HG02678 (cell line): ENCODE measurements around the gene XXYLT1.
"Not testable (repeated sequence)": the region's sequence is repeated elsewhere in the genome, so short reads cannot be mapped to it uniquely, and the experiment has no call there.

Source experiments
- ATAC-seq: cut with Tn5 transposase; IDR thresholded peaks from one replicate; pipeline ENCODE4 v1.9.1; 2021; ENCODE audit warnings: mild to moderate bottlenecking, moderate library complexity; ENCODE audit not compliant: unreplicated experiment

Gene XXYLT1, protein sequence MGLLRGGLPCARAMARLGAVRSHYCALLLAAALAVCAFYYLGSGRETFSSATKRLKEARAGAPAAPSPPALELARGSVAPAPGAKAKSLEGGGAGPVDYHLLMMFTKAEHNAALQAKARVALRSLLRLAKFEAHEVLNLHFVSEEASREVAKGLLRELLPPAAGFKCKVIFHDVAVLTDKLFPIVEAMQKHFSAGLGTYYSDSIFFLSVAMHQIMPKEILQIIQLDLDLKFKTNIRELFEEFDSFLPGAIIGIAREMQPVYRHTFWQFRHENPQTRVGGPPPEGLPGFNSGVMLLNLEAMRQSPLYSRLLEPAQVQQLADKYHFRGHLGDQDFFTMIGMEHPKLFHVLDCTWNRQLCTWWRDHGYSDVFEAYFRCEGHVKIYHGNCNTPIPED

DNA sequence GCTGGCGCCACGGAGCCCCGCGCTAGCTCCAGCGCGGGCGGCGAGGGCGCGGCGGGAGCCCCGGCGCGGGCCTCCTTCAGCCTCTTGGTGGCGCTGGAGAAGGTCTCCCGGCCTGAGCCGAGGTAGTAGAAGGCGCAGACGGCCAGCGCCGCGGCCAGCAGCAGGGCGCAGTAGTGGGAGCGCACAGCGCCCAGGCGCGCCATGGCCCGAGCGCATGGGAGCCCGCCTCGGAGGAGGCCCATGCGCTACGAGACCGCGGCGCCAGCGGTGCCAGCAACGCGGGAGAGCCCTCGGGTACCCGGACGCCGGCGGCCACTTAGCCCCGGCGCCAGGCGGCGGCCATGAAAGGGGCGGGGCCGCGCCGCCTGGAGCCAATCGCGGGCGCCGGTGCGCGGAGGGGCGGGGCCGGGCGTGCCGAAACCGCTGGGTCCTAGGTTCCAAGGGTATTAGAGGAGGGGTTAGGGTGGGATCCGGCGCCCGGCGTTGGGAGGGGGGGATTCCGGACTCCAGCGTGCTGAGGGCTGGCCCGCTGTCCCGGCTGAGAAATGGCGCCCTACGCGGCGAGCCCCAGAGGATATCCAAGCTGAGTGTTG is at the start of gene XXYLT1:
XXYLT1 (minus strand) TSS at position 343 of the 593 bp plus-strand sequence; CDS start at position 242, 101 bp downstream.
- ATAC-seq: peak; percentile 86

DNA sequence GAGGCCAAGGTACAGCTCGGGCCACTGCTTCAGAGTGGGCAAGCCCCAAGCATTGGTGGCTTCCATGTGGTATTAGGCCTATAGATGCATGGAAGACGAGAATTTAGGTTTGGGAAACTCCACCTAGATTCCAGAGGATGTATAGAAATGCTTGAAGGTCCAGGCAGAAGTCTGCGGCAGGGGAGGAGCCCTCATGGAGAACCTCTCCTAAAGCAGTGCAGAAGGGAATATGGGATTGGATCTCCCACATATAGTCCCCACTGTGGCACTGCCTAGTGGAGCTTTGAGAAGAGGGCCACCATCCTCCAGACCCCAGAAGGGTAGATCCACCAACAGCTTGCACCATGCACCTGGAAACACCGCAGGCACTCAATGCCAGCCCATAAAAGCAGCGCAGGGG is 48.1 kb upstream of the XXYLT1 start:
- no peak for ATAC-seq

DNA sequence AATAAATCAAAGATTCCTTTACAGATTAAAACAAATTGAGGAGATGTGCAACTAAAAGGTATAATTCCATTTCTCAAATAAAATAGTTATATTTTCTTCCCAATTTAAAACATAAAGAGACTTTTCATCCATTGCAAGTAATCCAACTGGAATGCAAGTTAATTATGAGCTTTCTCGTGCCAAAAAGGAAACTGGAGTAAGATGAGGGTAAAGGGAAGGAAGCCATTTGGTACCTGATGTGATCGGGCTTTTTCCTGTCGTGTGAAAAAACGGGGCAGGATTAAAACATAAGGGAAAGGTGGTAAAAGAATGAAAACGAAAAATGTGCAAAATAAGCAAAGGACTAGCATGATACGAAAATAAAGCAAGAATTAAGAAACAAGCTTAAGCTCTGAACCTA is 41.8 kb upstream of the XXYLT1 start:
- no peak for ATAC-seq

DNA sequence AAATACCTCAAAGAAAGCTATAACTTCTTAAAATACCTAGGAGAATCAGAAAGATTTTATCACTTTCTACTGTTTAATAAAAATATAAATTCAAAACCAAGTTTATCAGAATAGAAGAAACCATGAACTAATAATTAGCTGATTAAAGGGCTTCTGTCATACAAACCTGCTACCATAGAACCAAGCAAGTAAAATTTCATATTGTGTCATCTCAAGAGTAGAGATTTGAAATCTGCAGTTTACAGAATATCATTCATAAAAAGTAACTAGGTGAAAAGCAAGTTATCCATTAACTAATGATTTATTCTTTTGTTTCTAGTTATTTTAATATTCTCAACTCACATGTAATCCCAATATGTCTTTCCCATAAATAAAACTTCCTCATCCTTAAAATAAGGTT is 36.8 kb upstream of the XXYLT1 start:
- no peak for ATAC-seq

DNA sequence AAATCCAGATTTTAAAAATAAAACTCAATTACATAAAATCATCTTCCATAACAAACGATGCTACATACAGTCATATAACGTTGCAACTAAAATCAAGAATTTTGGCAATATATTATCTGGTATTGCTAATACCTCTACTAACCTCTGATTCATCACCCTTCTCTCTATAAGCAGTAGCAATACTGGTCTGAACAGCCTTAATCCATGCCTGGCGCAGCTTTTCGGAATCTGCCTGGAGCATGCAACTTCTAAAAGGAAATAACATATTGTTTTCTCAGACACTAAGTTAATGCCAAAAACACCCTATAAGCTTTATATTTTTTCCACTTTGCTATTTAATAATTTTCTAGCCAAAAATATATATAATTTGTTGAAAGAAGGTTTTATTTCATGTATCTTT is 35.4 kb upstream of the XXYLT1 start:
- no peak for ATAC-seq

DNA sequence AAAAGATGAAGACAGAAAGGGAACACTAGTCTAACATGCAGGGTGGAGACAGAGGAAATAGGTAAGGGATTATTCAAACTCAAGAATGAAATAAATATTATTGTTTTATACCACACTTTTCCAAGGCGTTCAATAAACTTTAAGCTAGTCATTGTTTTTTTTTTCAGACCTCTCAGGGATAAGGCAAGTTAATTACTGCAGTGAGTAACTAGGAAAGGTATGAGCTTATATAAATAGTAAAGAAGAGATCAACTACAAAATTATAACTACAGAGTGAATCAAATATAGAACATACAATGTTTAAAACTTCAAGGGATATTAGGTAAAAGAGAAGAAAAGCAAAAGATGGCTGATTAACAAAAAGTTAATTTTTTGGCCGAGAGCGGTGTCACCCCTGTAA is 31.5 kb upstream of the XXYLT1 start:
- no peak for ATAC-seq

DNA sequence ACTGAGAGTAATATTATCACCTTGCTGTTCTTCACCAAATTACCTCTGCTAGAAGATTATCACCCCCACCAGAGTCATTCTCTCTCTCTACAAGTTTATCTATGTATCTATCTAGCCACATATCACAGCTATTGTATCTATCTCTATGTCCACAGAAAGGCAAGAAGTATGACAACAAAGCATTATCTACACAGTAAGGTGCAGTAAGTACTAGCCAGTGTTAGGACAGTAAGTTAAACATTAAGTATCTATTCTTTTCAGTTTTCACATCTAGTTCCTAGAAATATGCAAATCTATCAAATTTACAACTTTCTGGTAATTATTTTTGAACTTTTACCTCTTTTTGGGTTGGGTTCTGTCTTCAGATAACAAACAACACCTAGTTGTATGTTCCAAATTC is 26.5 kb upstream of the XXYLT1 start:
- ATAC-seq: peak; percentile 84

DNA sequence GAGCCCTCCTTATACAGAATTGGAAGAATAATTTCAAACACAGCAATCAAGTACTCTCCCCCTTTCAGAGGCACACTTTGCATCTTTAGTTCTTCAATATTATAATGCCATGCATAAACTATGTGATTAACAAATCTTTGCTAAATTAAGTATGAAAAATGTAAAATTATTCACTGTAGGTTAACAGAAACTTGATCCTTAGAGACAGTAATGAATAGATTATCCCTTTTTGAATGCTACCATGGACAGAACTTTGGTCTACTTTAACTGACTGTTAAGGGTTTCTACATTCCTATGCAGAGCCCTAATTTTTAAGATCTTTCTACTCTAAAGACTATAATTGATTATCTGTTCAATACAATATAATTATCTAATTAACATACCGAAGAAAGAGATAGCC is 25.7 kb upstream of the XXYLT1 start:
- no peak for ATAC-seq

DNA sequence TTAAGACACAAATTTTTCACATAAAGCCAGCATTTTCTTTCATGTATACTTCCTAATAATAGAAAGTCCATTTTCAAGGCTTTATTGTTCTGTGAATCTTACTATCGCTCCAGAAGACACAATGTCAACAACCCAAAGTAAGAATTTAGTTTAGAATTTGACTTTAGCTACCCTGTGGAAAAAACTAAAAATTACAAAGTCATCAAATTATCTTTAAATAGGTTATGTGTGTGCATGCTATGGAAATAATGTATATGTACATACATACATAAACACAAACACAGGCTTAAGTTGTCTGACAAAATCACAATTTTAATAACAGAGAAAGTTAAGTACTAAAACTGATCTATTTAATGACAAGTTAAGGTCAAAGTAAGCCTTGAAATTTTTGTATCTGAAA is 20.2 kb upstream of the XXYLT1 start:
- no peak for ATAC-seq

DNA sequence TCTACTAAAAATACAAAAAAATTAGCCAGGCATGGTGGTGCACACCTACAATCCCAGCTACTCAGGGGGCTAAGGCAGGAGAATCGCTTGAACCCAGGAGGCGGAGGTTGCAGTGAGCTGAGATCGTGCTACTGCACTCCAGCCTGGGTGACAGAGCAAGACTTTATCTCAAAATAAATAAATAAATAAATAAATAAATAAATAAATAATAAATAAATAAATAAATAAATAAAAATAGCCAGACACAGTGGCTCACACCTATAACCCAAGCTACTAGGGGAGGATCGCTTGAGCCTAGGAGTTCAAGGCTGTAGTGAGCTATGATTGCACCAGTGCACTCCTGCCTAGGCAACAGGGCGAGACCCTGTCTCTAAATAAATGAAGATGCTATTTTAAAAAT is 19.7 kb upstream of the XXYLT1 start:
- not testable (repeated sequence) for ATAC-seq

DNA sequence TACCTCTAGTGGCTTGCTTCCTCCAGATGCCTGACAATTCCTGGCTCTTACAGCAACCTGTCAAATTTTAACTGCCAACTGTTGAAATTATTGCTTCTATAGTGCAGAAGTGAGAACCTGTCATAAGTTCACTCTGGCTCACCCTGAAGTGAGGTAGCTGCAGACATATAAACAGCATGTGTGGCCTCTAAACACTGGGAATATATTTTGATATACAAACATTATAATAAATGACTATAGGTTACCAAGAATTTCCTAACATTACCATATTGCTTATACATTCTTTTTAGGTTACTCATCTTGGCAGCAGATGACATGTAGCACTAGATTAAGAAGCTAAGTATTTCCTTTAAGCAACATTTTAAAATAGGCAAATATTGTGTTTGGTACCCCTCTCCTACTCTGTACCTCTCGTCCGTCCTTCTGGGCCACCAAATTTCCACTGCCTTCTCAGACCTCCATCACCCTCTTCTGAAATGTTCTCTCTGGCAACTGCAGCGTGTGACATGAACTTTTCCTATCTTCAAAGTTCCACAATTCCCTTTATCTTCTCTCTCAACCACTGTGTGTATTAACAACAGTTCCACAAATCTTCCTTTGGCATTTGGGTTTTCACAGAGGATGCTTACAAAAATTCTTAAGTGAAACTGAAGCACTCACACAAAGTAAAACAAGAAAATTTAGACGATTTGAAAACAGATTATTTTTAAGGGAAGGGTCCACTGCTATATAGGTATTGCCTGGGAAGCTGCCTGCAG is 15.3 kb upstream of the XXYLT1 start:
- ATAC-seq: no peak

DNA sequence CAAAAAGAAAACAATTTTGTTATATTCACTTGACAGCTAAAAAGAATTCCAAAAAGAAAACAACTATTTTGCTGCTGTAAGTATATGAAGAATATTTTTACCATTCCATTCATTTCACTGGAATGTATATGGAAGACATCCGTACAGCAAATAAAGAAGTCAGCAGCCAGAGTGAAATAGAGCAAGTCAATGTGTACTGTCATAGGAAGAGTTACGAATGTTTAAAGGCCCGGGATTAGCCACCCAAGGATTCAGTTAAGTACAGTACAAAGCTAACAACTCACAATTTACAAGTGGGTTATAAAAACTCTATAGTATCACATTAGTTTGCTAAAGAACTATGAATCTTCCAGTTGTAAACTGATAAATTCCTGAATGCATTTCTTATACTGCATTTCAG is 14.4 kb upstream of the XXYLT1 start:
- no peak for ATAC-seq

DNA sequence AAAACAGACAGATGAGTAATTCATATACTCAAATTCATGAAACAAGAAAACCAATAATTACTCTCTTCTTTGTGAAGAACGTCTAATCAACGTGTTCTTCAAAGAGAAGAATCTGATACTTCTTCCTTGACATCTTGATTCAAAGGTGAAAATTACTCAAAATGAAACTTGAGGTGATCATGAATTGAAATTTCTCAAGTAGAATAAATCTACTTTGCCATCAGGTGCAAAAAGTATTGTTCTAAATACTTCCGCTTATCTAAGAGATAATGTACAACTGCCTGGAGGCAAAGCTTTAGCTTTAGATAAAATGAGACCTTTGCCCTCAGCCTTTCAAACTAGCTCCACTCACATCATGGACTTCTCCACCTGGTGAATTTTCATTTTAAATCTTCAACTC is 13.9 kb upstream of the XXYLT1 start:
- ATAC-seq: no peak

DNA sequence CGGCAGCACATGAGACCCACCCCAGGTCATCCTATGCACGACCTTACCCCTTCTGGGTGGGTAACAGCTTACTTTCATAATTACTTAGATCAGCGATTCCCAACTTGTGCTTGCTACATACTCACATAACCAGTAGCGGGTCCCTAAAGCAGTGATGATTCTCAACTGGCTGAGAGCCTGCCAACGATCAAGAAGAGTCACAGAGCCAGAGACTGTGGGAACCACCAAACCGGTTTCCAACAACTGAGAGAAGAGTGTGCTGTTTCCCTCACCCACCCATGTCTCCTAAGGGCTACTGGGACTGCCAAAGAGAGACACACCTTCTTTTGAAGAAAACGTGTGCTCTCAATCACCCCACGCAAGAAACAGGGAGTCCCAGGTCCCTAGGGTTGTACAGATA is 12.0 kb upstream of the XXYLT1 start:
- ATAC-seq: no peak

DNA sequence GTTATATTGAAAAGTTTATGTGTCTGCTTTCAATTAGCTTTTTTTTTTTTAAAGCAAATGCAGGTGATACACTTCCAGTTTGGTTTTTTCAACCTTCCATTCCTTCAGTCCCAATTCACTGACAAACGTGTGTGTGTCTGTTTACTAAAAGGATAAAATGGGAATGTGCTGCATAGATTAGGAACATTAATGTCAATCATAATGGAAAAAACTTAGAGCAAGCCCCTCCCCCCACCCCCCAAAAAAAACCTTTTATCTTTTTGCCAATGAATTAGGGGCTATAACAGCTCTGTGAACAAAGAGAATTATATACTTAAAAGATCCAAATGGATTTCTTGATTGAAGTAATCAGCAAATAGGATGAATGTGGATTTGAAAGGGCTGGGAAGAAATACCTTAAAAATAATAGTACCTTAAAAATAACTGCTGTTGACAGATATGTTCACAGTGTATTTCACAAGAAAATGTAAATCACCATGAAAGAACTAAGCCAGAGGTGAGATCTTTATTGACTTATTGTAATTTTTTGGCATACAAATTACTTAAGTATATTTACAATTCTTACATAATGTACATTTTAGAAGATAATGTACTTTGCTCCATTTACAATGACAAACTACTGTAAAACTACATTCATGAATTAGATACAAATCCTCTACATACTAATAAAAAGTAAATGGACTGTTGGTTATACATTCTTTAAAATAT is 3.5 kb upstream of the XXYLT1 start:
- no peak for ATAC-seq

DNA sequence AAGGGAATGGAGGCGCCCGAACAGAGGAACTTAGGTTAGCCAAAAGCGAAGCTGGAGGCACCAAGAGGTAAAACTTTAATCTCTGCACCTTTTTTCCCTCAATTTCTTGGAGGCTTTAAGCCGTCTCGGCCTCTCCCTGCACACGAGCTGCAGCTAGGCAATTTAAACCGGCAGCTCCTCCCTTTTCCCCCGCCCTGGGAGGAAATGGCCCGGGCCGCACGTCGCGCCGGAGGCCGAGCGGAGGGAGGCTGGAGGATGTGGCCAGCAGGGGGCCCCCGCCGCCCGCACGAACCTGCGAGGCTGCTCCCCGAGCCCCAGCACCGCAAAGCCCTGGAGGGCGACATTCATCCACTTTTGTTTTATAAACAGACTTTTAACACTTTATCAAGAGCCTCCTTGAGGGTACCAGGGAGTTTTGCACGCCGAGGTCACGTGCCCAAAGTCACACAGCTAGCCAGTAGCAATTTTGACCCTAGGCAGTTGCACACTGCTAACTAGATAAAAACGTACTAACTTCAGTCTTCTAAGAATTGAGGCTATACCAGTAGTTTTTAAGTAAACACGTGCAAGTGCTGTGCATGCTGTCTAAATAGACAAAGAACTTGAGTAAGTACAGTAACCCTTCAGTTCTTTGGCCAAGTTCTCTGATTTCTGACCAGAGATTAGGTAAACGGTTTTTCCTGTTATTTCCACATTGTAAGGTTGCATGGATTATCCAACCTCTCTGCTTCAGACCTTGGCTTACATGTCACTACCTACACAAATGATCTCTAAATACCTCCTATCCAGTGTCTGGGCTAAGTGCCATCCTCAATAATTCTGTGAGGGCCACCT is 668 bp upstream of the XXYLT1 start:
- peak; percentile 69 for ATAC-seq

DNA sequence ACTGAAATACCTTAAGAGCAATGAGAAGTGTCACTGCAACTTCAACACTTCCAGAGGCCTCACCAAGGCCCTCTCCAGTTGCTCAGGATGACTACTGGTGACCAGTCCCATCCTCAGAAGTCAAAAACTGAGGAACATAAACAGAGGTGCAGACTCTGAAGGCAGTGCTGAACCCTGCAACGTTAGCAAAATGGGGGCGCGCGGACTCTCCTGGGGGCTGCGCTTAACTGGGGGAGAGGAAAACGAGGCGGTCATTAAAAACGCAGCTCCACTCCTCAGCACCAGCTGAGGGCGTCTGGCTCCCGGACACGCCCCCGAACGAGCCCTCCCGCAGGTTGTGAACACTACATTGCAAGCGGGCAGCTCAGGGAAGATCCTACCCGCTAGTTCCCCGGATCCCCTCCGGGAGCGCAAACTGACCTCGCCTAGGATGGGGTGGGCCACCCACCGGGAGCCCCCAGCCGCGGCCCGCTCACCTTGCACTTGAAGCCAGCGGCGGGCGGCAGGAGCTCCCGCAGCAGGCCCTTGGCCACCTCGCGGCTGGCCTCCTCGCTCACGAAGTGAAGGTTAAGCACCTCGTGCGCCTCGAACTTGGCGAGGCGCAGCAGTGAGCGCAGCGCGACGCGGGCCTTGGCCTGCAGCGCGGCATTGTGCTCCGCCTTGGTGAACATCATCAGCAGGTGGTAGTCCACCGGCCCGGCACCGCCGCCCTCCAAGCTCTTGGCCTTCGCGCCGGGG is 711 bp downstream of the XXYLT1 start:
- peak; percentile 7 for ATAC-seq

DNA sequence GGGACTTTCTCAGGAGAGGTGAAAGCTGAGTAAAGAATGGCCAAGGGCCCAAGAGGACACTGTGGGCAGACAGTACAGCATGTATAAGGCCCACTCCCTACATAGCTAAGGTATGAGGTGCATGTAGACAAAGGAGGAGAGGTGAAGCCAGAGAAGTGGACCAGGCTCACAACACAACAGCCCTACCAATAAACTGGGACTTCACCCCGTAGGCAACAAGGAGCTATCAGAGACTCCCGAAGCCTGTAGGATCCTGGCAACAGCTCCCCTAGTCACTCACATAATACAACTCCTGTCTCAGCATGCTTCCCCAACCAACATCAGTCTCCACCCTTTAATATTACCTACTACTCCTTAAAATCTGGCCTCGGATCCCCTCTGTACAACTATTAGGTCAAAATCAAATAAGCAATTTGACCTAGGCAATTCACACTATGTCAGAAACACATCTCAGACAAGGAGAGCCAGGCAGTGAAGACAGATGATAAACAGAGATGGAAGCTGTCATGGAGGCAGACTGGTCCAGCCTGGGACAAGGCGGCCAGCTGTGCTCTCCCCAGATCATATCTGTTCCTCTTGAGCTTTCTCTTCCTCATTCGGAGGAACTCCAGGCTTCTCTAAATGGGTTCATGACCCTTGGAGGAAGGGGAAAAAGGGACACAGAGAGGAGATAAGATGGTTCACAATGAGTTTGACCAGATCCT is 1.4 kb downstream of the XXYLT1 start:
- ATAC-seq: no peak
